ENCODE measurements around the gene ALDH1A1.

ALDH1A1 gene

DNA sequence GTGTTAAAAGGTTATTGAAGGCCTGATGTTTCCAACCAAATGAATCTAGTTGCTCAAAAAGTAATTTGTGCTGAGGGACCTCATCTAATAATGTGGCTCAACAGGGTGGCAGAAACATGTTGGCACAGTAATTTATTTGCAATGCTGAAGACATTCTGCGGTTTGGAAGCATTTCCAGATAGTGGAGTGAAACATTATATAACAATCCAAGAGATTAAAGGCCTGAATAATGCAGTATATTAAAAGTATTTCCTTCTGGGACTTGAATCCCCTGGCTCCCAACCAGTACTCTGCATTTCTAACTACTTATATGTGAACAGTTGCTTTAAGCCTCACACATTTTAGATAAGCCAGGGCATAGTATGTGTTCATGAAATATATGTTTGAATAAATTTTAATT lies 25.9 kb upstream of the ALDH1A1 start:
- no peak for DNase-seq

DNA sequence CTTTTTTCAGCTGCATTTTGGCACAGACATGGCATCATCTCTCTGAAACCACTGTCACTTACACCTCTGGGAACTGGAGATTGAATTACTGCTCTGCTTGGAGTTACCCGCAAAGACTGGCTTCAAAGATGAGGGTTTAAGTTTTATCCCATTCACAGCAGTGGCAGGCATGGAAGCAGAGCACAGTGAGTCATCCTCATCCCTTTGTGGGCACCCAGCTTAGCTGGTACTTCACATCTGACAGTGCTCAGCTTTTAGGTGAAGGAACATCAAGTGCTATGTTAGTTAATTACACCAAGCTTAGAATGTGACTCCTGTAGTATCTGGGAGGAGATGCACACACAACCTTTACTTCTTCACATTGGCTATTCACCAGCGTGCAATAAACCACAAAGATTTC lies 24.8 kb upstream of the ALDH1A1 start:
- DNase-seq = no peak

GRCh38 chr9:72974501-72974900 lies 21.6 kb upstream of the ALDH1A1 start:
- DNase-seq = no peak

- no peak for DNase-seq
These were observed 19.8 kb upstream of the ALDH1A1 start for GRCh38 chr9:72972636-72973035.

- DNase-seq = no peak
These were observed 18.6 kb upstream of the ALDH1A1 start for GRCh38 chr9:72971411-72971810.

DNA sequence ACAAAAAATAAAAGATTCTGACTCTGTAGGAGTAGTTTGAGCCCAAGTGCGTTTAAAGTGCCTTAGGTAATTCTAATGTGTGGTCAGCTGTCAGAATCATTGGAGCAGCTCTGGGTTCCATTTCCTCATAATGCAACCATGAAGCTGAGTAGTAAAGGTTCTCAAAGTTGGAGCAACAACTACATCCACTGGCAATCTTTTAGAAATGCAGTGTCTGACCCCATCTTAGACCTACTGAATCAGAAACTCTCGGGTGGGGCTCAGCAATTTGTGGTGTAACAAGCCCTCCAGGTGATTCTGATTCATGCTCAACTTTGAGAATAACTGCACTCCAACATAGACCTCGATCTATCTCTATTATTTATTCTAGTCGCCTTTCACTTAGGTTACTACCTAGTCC lies 7.6 kb upstream of the ALDH1A1 start:
- no peak for DNase-seq

GRCh38 chr9:72958485-72959281 lies 5.8 kb upstream of the ALDH1A1 start:
- no peak for DNase-seq

DNA sequence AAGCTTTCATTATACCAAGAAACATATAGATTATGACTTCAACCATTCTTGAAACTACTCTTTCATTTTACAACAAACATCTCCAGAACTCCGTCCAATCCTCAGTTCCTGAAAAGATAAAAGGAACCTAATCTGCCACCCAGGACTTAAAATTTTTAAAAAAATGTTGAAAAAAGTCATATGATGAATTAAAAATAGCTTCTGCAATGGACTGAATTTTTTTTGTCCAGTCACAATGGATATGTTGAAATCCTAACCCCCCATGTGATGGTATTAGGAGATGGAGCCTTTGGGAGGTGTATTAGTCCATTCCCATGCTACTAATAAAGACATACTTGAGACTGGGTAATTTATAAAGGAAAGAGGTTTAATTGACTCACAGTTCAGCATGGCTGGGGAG lies 2.7 kb upstream of the ALDH1A1 start:
- no peak for DNase-seq

DNA sequence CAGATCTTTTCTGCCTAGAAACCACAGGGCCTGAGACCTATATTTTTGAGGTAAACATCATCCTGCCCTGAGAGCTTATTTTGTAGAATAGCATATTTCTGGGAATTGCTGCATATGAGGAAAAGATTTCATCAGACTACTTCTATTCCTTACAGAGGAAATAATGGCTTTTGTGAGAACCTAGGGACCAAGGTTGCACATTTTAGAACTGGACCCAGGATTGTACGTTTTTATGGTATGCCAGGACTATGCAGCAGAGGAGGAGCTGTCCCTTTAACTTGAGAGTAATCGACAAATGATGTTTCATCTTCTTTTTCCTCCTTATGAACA lies 2.2 kb upstream of the ALDH1A1 start:
- no peak for DNase-seq

DNA sequence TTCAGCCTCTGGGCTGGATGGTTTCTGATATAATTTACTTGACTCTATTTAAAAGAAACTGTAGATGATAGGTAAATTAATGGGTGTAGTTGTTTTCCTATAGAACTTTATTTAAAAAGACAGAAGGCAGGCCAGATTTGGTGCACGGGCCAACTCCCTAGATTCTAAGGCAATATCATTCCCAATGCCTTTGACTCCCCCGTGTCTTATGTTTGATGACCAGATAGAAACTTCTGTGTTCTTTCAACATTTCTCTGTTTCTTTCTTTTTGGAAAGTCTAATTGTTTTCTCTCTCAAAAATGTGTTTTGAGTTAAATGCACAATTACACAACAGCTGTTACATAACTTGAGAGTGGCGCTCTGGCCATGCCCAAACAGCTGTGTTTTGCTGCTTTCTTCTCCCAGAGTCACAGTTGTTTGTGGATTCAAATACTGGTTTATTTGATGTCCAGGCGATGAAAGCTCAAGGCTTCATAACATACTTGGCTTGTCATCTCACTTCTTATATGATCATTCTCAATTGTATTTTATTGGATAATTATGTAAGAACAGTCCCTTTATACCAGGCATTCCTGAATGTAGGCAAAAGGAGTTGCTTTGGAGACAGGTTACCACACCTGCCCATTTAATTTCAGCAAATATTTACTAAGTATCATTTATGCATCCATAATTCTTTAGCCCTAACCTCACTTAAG lies 1.7 kb upstream of the ALDH1A1 start:
- DNase-seq = no peak

- DNase-seq = no peak
These were observed 517 bp downstream of the ALDH1A1 start for GRCh38 chr9:72952381-72952690.

GRCh38 chr9:72951520-72952380 lies 1.1 kb downstream of the ALDH1A1 start:
- DNase-seq = no peak

- DNase-seq = no peak
These were observed 1.9 kb downstream of the ALDH1A1 start for GRCh38 chr9:72950875-72951442.

DNA sequence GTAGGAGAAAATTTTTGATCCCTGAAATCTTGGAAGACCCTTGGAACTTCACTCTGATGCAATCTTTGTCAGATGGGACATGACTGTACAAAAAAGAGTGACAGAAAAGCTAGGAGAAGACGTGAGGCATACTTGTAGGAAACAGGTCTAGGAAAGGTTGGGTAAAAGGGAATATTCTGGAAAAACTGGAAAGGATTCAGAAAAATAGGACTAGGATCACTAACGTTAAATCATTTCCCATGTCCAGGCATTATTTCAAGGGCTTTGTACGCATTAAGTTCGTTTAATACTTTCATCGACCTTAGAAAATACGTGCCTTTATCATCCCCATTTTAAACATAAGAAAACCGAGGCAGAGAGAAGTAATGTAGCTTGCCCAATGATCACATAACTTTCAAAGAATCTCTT lies 2.9 kb downstream of the ALDH1A1 start:
- DNase-seq = no peak

- no peak for DNase-seq
These were observed 3.6 kb downstream of the ALDH1A1 start for GRCh38 chr9:72949244-72949582.

GRCh38 chr9:72948575-72949243 lies 4.1 kb downstream of the ALDH1A1 start:
- no peak for DNase-seq

DNA sequence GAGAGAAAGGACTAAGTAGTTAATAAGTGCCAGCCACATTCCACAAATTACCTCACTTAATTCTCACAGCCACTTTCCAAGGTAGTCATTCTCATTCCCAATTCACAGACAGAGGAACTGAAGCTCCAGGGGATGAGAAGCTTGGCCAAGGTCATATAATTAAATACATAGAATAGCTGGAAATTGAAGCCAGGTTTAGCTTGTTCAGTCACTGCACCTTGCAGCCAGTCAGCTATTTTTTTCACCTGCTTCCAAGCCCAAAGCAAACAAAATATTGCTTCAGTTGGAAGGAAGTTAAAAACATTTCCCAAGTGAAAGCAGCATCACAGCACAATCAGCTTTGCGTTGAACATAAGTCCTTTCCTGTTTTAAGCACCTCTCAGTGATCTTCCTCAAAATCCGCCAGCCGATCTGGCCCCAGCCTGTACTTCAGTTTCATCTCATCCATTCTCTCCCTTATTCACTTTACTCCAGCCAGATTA lies 4.8 kb downstream of the ALDH1A1 start:
- no peak for DNase-seq

GRCh38 chr9:72946821-72947220 lies 6.0 kb downstream of the ALDH1A1 start:
- DNase-seq = no peak

GRCh38 chr9:72946318-72946717 lies 6.5 kb downstream of the ALDH1A1 start:
- no peak for DNase-seq

- no peak for DNase-seq
These were observed 7.5 kb downstream of the ALDH1A1 start for GRCh38 chr9:72945391-72945790.

- no peak for DNase-seq
These were observed 8.9 kb downstream of the ALDH1A1 start for GRCh38 chr9:72943844-72944462.

DNA sequence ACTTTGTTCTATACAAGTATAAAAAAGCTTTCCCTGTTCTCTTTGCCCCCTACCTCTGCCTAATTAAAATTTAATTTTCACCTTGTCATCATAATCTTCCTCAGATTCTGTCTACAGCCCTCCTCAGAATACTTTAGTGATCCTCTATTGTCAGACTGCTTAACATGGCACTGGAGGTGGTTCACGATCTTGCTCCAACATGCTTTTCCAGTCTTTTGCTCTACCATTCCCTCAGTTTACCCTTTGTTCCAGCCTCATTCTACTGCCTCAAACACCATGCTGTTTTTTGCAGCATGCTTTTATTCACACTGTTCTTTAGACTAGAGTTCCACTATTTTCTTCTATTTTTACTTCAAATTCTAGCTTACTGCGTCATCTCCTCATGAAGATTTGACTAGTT lies 10.4 kb downstream of the ALDH1A1 start:
- no peak for DNase-seq

Data from cortex of kidney (tissue), 1 donor.